GM10248 (cell line): ENCODE measurements around the gene ACSF3.
"Not testable (repeated sequence)": the region's sequence is repeated elsewhere in the genome, so short reads cannot be mapped to it uniquely, and the experiment has no call there.

Source experiments
- CTCF ChIA-PET: fragments of 300-600 bp; sonication (Branson Sonifier 250); formaldehyde crosslinking; extraction: SDS; loops from one replicate; lab custom pipeline; 2021; ENCODE audit warnings: antibody characterized with exemption; lab: Yijun Ruan, JAX
- POLR2A ChIA-PET: fragments of 350-650 bp; sonication (Branson Sonifier 250); formaldehyde crosslinking; extraction: SDS; loops from one replicate; lab custom pipeline; 2020; ENCODE audit warnings: antibody characterized with exemption; lab: Yijun Ruan, JAX
- DNase-seq: peaks from one replicate; pipeline ENCODE4 v3.0.0; 2012; ENCODE audit errors: extremely low spot score
- TF ChIP-seq, protein P1 (sequence below): IDR thresholded peaks from 2 replicates; pipeline ENCODE4 v1.5.1; 2012; ENCODE audit warnings: mild to moderate bottlenecking, low read depth; ENCODE audit errors: extremely low read depth, missing control alignments, control extremely low read depth

The ACSF3 gene

DNA sequence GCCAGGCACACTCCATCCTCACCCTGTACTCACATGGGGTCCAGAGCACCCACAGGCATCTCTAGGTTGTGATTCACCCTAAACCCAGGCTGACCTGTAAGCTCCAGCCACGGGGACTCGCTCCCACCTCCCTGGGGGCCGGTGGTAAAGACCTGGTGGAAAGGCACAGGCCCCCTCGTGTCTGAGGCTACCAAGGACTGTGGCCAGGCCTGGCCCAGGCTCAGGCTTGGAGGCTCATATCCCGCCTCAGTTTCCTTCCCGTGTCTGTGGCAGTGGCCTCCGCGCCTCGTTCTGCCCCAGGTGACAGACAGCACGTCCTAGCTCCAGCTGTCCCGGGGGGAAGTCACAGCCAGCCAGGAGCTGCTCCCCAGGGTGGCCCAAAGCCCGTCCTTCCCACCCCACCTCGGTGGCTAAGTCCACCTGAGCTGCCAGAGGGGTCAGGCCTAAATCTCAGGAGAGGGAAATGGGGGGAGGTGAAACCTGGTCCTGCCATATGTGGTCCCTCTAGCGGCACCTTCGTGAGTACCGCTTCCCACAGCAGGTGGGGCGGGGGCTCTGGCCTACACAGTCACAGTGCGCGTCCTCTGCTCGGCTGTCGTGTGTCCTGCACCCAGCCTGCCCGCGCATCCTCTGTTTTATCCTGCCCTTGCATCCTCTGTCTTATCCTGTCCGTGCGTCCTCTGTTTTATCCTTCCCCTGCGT is 90.5 kb downstream of the ACSF3 start:
- ChIA-PET POLR2A (no interaction called here), CTCF (no interaction called here)
- TF ChIP-seq, protein P1, sequence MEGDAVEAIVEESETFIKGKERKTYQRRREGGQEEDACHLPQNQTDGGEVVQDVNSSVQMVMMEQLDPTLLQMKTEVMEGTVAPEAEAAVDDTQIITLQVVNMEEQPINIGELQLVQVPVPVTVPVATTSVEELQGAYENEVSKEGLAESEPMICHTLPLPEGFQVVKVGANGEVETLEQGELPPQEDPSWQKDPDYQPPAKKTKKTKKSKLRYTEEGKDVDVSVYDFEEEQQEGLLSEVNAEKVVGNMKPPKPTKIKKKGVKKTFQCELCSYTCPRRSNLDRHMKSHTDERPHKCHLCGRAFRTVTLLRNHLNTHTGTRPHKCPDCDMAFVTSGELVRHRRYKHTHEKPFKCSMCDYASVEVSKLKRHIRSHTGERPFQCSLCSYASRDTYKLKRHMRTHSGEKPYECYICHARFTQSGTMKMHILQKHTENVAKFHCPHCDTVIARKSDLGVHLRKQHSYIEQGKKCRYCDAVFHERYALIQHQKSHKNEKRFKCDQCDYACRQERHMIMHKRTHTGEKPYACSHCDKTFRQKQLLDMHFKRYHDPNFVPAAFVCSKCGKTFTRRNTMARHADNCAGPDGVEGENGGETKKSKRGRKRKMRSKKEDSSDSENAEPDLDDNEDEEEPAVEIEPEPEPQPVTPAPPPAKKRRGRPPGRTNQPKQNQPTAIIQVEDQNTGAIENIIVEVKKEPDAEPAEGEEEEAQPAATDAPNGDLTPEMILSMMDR: no peak
- no peak for DNase-seq

DNA sequence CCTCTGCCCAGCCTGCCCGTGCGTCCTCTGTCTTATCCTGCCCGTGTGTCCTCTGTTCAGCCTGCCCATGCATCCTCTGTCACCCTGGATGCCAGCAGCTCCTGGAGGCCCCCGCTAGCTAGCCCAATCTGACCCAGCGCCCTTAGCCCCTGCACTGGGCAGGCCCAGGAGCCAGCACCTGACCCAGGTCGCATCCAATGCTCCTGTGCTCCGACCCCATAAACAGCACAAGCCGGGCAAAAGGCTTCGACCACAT is 91.0 kb downstream of the ACSF3 start:
- POLR2A ChIA-PET: no interaction called here
- CTCF ChIA-PET: no interaction called here
- DNase-seq: no peak
- TF ChIP-seq, protein P1: no peak

GRCh38 chr16:89184933-89185794 is 91.5 kb downstream of the ACSF3 start:
- ChIA-PET POLR2A (no interaction called here), CTCF (no interaction called here)
- DNase-seq: no peak
- TF ChIP-seq, protein P1: no peak

DNA sequence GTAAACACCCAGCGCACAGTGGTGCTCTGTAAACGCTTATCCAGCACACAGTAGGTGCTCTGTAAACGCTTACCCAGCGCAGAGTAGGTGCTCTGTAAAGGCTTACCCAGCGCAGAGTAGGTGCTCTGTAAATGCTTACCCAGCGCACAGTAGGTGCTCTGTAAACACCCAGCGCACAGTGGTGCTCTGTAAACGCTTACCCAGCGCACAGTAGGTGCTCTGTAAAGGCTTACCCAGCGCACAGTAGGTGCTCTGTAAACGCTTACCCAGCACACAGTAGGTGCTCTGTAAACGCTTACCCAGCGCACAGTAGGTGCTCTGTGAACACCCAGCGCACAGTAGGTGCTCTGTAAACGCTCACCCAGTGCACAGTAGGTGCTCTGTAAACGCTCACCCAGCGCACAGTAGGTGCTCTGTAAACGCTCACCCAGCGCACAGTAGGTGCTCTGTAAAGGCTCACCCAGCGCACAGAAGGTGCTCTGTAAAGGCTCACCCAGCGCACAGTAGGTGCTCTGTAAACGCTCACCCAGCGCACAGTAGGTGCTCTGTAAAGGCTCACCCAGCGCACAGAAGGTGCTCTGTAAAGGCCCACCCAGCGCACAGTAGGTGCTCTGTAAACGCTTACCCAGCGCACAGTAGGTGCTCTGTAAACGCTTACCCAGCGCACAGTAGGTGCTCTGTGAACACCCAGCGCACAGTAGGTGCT is 92.4 kb downstream of the ACSF3 start:
- DNase-seq, POLR2A ChIA-PET, CTCF ChIA-PET: not testable (repeated sequence)

GRCh38 chr16:89186593-89187031 is 93.0 kb downstream of the ACSF3 start:
- DNase-seq, POLR2A ChIA-PET, CTCF ChIA-PET: not testable (repeated sequence)

DNA sequence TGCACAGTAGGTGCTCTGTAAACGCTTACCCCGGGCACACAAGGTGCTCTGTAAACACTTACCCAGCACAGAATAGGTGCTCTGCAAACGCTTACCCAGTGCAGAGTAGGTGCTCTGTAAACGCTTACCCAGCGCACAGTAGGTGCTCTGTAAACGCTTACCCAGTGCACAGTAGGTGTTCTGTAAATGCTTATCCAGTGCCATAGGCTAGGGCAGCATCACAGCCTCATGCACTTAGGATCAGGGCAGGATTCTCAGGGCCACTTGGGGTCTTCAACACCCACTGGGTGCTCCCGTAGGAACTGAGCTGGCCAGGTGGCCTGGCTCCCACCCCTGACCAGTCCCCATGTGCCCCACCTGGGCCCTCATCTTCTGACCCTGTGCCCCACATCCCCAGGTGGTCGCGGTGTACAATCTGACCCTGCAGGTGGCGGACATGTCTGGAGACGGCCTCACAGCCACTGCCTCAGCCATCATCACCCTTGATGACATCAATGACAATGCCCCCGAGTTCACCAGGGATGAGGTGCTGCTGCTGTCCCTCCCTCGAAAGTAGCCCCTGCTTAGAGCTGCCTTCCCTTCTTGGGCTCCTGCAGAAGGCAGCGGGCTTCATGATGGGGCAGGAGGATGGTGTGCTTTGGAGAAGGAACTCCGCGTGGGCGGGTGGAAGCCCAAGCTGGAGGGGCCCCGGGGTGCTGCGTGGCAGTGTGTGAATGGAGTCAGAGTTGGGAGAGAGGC is 93.5 kb downstream of the ACSF3 start:
- DNase-seq: no peak
- ChIA-PET POLR2A (no interaction called here), CTCF (interaction anchor here (0.9 to 1.0 kb wide), 2 partner anchors 19 to 450 kb away, joined by 3 to 4 read pairs; no protein-coding TSS in a partner anchor)
- TF ChIP-seq, protein P1: no peak

GRCh38 chr16:89187770-89188392 is 94.2 kb downstream of the ACSF3 start:
- CTCF ChIA-PET: interaction anchor here (0.9 to 1.0 kb wide), 2 partner anchors 20 to 450 kb away, joined by 3 to 4 read pairs; no protein-coding TSS in a partner anchor
- TF ChIP-seq, protein P1: no peak
- no peak for DNase-seq
- POLR2A ChIA-PET: no interaction called here

DNA sequence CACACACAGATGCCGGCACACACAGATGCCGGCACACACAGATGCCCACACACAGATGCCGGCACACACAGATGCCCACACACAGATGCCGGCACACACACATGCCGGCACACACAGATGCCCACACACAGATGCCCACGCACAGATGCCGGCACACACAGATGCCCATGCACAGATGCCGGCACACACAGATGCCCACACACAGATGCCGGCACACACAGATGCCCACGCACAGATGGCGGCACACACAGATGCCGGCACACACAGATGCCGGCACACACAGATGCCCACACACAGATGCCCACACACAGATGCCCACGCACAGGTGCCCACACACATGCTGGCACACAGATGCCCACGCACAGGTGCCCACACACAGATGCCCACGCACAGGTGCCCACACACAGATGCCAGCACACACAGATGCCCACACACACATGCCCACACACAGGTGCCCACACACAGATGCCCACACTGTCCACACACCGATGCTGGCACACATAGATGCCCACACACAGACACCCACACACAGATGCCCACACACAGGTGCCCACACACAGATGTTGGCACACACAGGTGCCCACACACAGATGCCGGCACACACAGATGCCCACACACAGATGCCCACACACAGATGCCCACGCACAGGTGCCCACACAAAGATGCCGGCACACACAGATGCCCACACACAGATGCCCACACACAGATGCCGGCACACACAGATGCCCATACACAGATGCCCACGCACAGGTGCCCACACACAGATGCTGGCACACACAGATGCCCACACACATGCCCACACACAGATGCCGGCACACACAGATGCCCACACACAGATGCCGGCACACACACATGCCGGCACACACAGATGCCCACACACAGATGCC is 95.1 kb downstream of the ACSF3 start:
- POLR2A ChIA-PET, DNase-seq, CTCF ChIA-PET: not testable (repeated sequence)
